ENCODE data around the gene GJC1.

The GJC1 gene

DNA sequence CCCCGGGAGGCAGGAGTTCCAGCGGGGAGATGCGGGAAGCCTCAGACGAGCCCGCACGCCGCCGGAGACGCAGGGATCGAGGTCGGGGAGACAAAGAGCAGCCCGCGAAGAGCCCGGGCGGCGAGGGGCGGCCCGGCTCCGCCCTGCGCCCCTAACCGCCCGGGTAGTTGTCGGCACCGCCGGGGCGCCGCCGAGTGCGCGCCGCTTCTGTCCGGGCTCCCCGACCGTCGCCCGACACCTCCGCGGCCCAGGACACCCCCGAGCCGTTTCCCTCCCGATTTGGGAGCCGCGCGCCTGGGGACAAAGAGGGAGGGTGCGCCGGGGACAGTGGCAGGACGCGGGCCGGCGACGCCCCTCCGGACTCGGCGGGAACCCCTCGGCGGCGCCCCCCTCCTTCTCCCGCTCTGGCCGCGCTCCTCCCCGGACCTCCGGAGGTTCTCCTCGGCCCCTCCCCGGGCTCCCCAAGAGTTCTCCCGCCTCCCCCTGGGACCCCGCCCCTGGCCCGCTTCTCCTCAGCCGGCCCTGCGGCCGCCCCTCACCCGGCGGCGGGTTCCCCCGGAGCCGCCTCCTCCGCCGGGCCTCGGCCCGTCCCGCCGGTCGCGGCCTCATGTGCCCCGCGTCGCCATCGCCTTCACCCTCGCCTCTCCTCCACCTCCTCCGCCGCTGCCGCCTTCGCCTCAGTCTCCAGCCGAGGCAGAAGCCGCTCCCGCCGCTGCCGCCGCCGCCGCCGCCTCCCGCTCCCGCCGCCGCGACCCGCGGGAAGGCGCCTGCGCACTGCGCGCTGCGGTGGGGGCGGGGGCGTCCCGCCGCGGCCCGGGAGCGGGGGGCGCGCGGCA is at the start of gene GJC1:
Gene GJC1, minus strand, starts transcription at position 765 of the 836 bp plus-strand sequence. CDS start 24,470 bp downstream, outside the sequence.
- TF ChIP-seq, protein P1, sequence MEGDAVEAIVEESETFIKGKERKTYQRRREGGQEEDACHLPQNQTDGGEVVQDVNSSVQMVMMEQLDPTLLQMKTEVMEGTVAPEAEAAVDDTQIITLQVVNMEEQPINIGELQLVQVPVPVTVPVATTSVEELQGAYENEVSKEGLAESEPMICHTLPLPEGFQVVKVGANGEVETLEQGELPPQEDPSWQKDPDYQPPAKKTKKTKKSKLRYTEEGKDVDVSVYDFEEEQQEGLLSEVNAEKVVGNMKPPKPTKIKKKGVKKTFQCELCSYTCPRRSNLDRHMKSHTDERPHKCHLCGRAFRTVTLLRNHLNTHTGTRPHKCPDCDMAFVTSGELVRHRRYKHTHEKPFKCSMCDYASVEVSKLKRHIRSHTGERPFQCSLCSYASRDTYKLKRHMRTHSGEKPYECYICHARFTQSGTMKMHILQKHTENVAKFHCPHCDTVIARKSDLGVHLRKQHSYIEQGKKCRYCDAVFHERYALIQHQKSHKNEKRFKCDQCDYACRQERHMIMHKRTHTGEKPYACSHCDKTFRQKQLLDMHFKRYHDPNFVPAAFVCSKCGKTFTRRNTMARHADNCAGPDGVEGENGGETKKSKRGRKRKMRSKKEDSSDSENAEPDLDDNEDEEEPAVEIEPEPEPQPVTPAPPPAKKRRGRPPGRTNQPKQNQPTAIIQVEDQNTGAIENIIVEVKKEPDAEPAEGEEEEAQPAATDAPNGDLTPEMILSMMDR (IDR thresholded peaks at IDR 0.05; ENCODE audit: borderline replicate concordance, insufficient read depth, low read depth, low read length): no peak
- peak within 1 kb of the TSS; percentile 79 for H3K4me3 ChIP-seq (ENCODE audit: low read depth, low read length)

DNA sequence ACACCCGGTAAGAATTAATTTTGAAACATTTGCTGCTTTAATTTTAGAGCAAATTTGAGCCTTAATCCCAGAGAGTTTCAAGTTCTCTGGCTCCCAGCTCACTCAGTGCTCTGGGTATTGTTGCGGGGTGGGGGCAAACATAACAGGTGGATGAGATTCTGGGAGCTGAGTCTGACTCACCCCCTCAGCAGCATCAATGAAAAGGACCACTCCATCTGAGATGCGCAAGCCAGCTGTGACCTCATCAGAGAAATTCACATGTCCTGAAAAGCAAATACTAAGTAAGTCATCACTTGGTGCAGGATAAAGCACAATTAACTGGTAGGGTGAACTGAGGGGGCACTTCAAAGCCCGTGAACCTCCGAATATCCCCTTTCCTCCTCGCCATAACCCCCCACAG is 49.3 kb upstream of the GJC1 start:
- H3K4me3 ChIP-seq (ENCODE audit: low read depth, low read length): no peak overlapping the region

DNA sequence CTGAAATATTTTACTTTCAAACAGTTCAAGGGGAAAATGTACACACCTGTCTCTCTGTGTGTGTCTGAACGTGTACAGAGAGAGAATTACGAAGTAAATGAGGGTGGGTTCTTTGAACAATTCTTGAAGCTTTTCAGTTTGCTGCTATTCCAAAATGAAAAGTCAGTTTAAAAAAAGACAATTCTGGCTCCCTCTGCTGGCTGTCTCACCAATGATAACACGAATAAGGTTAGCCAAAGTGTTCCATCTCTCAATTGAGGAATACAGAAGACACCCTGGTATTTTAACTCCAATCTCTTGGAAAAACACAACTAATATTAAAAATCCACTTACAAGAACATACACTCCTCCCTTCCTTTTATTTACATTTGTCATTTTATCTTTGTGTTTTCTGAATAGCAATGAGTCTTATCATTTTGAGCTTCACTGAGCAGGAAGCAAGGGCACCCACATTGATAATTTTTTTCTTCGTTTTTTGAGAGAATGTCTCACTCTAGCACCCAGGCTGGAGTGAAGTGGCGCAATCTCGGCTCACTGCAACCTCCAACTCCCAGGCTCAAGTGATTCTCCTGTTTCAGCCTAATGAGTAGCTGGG is 48.6 kb upstream of the GJC1 start:
- TF ChIP-seq, protein P1 (IDR thresholded peaks at IDR 0.05; ENCODE audit: borderline replicate concordance, insufficient read depth, low read depth, low read length): peak; percentile 24; the same call in 1 of the 2 replicates

More for the DNA sequence above, 49.3 kb upstream of the GJC1 start:
- TF ChIP-seq, protein P1 (IDR thresholded peaks at IDR 0.05; ENCODE audit: borderline replicate concordance, insufficient read depth, low read depth, low read length): no peak

DNA sequence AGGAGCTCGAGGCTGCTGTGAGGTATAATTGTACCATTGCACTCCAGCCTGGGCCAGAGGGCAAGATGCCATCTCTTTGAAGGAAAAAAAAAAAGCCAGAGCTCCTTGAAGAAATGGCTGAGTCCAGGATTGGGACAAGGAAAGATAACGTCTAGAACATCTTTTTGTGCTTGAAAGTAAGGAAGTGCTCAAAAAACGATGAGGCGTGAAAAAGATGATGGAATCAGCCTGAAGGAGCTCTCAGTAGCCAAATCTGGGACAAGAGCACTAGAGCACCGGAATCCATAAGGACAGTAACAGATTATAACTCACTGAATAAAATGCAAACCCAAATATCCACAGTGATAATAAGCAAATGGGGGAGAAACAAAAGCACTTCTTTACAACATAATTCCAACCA is 47.0 kb upstream of the GJC1 start:
- no peak overlapping the region for H3K4me3 ChIP-seq (ENCODE audit: low read depth, low read length)
- TF ChIP-seq, protein P1 (IDR thresholded peaks at IDR 0.05; ENCODE audit: borderline replicate concordance, insufficient read depth, low read depth, low read length): no peak

More for the DNA sequence above, 48.6 kb upstream of the GJC1 start:
- H3K4me3 ChIP-seq (ENCODE audit: low read depth, low read length): no peak overlapping the region

DNA sequence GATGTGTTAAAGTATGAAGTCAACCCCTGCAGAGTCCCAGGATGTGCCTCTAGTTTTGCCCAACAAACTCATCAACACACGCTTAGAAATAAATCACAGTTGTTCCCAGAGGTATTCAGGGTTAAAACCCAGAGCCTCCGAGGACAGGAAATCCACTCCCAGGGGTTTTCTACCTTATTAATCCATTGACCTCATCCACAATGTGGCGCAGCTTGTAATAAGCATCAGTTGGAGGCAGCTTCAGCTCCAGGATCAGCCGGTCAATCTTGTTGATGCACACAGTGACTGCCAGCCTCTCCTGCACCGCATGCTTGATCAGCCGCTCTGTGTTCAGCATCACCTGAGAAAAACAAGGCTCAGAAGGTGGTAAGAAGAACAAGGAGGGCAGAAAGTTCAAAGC is 45.7 kb upstream of the GJC1 start:
- TF ChIP-seq, protein P1 (IDR thresholded peaks at IDR 0.05; ENCODE audit: borderline replicate concordance, insufficient read depth, low read depth, low read length): no peak
- no peak overlapping the region for H3K4me3 ChIP-seq (ENCODE audit: low read depth, low read length)

DNA sequence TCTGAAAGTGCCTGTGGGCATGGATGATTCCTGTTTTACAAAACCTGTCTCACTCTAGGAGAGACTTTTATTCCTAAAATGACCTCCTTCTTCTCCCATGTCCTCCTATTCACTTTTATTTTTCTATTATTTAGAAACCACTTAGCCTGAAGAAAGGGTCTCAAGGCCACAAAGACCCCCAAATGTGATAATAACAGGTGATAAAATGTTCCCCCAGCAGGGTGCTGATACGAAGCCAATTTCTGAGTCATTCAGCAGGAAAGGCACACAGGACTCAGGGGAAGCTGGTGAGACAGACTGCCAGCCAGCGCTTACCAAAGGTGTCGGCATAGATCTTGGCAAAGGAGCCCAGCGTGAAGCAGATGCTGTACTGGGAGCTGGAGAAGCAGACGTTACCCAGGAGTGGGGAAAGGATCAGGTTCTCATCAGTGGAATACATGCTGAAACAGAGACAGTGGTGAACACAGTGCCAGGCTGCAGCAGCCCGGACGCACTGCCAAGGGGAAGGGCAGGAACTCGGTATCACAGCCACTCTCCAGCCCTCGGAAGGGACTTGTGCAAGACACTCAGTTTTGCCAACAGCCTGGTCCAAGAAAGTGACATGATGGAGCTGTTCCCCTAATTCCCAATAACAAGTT is 42.2 kb upstream of the GJC1 start:
- no peak overlapping the region for H3K4me3 ChIP-seq (ENCODE audit: low read depth, low read length)
- TF ChIP-seq, protein P1 (IDR thresholded peaks at IDR 0.05; ENCODE audit: borderline replicate concordance, insufficient read depth, low read depth, low read length): no peak
